ENCODE results near the gene MMGT1.

MMGT1 gene

GRCh38 chrX:135973548-135974278 lies at the start of gene MMGT1:
Gene MMGT1 (minus strand): TSS chrX:135973988. CDS start chrX:135973675, 313 bp downstream.
- peak; percentile 55 for DNase-seq (ENCODE audit: low read depth)

GRCh38 chrX:136021903-136022302 lies 48.1 kb upstream of the MMGT1 start:
- no peak for DNase-seq (ENCODE audit: low read depth)
- no peak overlapping the region for H3K4me3 ChIP-seq (ENCODE audit: low read depth, low read length)

More at GRCh38 chrX:135973548-135974278, at the start of gene MMGT1:
- H3K4me3 ChIP-seq (ENCODE audit: low read depth, low read length), result peak within 1 kb of the TSS; percentile 70

- H3K4me3 ChIP-seq (ENCODE audit: low read depth, low read length), result no peak overlapping the region
- no peak for DNase-seq (ENCODE audit: low read depth)
These were observed 47.4 kb upstream of the MMGT1 start for GRCh38 chrX:136021160-136021559.

GRCh38 chrX:136019226-136019625 lies 45.4 kb upstream of the MMGT1 start:
- no peak overlapping the region for H3K4me3 ChIP-seq (ENCODE audit: low read depth, low read length)
- DNase-seq (ENCODE audit: low read depth), result no peak

GRCh38 chrX:136016881-136017280 lies 43.1 kb upstream of the MMGT1 start:
- H3K4me3 ChIP-seq (ENCODE audit: low read depth, low read length), result no peak overlapping the region
- DNase-seq (ENCODE audit: low read depth), result no peak

GRCh38 chrX:136015016-136015415 lies 41.2 kb upstream of the MMGT1 start:
- DNase-seq (ENCODE audit: low read depth), result no peak
- H3K4me3 ChIP-seq (ENCODE audit: low read depth, low read length), result no peak overlapping the region

- DNase-seq (ENCODE audit: low read depth), result no peak
- H3K4me3 ChIP-seq (ENCODE audit: low read depth, low read length), result no peak overlapping the region
These were observed 14.5 kb upstream of the MMGT1 start for GRCh38 chrX:135988245-135988644.

- H3K4me3 ChIP-seq (ENCODE audit: low read depth, low read length), result peak overlapping the region; percentile 68
- no peak for DNase-seq (ENCODE audit: low read depth)
These were observed 12.2 kb upstream of the MMGT1 start for GRCh38 chrX:135985973-135986310.

GRCh38 chrX:135985157-135985972 lies 11.6 kb upstream of the MMGT1 start, which contains the start of gene SLC9A6:
Gene SLC9A6 (plus strand): TSS chrX:135985435. CDS start chrX:135985659, 224 bp downstream.
- DNase-seq (ENCODE audit: low read depth), result no peak
- peak within 1 kb of the TSS; percentile 68 for H3K4me3 ChIP-seq (ENCODE audit: low read depth, low read length)

- peak overlapping the region; percentile 68 for H3K4me3 ChIP-seq (ENCODE audit: low read depth, low read length)
- DNase-seq (ENCODE audit: low read depth), result no peak
These were observed 11.0 kb upstream of the MMGT1 start for GRCh38 chrX:135984791-135985156.

GRCh38 chrX:135984256-135984655 lies 10.5 kb upstream of the MMGT1 start:
- peak overlapping the region; percentile 68 for H3K4me3 ChIP-seq (ENCODE audit: low read depth, low read length)

GRCh38 chrX:135982860-135983259 lies 9.1 kb upstream of the MMGT1 start:
- H3K4me3 ChIP-seq (ENCODE audit: low read depth, low read length), result no peak overlapping the region
- DNase-seq (ENCODE audit: low read depth), result no peak

More at GRCh38 chrX:135984256-135984655, 10.5 kb upstream of the MMGT1 start:
- DNase-seq (ENCODE audit: low read depth), result no peak

GRCh38 chrX:135981668-135982067 lies 7.9 kb upstream of the MMGT1 start:
- no peak for DNase-seq (ENCODE audit: low read depth)
- no peak overlapping the region for H3K4me3 ChIP-seq (ENCODE audit: low read depth, low read length)

- DNase-seq (ENCODE audit: low read depth), result no peak
- H3K4me3 ChIP-seq (ENCODE audit: low read depth, low read length), result no peak overlapping the region
These were observed 7.2 kb upstream of the MMGT1 start for GRCh38 chrX:135981010-135981409.

- H3K4me3 ChIP-seq (ENCODE audit: low read depth, low read length), result no peak overlapping the region
- DNase-seq (ENCODE audit: low read depth), result no peak
These were observed 3.8 kb upstream of the MMGT1 start for GRCh38 chrX:135977611-135978010.

GRCh38 chrX:135975421-135975820 lies 1.6 kb upstream of the MMGT1 start:
- DNase-seq (ENCODE audit: low read depth), result no peak
- H3K4me3 ChIP-seq (ENCODE audit: low read depth, low read length), result no peak overlapping the region

- DNase-seq (ENCODE audit: low read depth), result peak; percentile 25
- peak overlapping the region; percentile 40 for H3K4me3 ChIP-seq (ENCODE audit: low read depth, low read length)
These were observed 580 bp upstream of the MMGT1 start for GRCh38 chrX:135974279-135974856.

GRCh38 chrX:135973025-135973547 lies 702 bp downstream of the MMGT1 start:
- peak overlapping the region; percentile 70 for H3K4me3 ChIP-seq (ENCODE audit: low read depth, low read length)
- no peak for DNase-seq (ENCODE audit: low read depth)

- no peak for DNase-seq (ENCODE audit: low read depth)
These were observed 22.5 kb downstream of the MMGT1 start for GRCh38 chrX:135951291-135951690.

GRCh38 chrX:135944486-135944885 lies 29.3 kb downstream of the MMGT1 start:
- DNase-seq (ENCODE audit: low read depth), result no peak
- no peak overlapping the region for H3K4me3 ChIP-seq (ENCODE audit: low read depth, low read length)

More at GRCh38 chrX:135951291-135951690, 22.5 kb downstream of the MMGT1 start:
- H3K4me3 ChIP-seq (ENCODE audit: low read depth, low read length), result no peak overlapping the region

Data from skeletal muscle cell (primary cell).